ENCODE results near the gene ATP1B3. TPM values are rescaled to one million over a fixed set of nuclear protein-coding genes. Genes with fewer than 3 reads are reported as not detected.

The ATP1B3 gene
- total and polyA plus RNA-seq, 10 of the 15 experiments (the other 5 are each of a cell fraction or from before 2014, with no cell fraction given), result 41.4 to 200 (median 94.0) TPM

DNA sequence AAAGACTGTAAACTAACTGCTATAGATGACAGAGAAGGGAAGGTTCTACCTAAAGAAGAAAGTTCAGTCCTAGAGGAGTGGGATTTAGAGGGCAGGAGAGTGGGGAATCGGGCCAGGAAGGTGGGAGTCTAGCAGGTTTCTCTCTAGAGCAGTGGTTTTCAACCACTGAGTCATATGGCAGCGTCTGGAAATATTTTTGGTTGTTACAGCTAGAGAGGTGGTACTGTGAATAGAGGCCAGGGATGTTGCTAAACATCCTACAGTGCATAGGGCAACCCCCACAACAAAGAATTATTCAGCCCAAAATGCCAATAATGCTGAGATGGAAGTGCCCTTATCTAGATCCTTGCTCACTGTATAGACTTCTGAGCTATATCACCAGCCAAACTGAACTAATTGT is 28.7 kb downstream of the ATP1B3 start:
- in situ Hi-C loops (cut with MboI), result no loop called here
- peaks cover 12% of the 10 kb centered on the region for H3K79me2 ChIP-seq (ENCODE audit: control insufficient read depth, insufficient read depth, low read length)

More for the DNA sequence above, 28.7 kb downstream of the ATP1B3 start:
- POLR2A ChIA-PET, result interaction anchor here (1.2 kb wide), 1 partner anchor 8 kb away, joined by 3 read pairs; no protein-coding TSS in a partner anchor
- no peaks in the 10 kb centered on the region for H3K4me1 ChIP-seq (ENCODE audit: control insufficient read depth, insufficient read depth, low read length)
- FAIRE-seq (no peak), DNase-seq (ENCODE audit: low read depth, low spot score) (no peak), ATAC-seq (no peak)
- H3K9ac ChIP-seq (ENCODE audit: control insufficient read depth, insufficient read depth, low read length), result no peak overlapping the region
- no peaks in the 10 kb centered on the region for H3K27me3 ChIP-seq (replicated peaks in 1 of 2; ENCODE audit: control insufficient read depth in 2 of 2, insufficient read depth in 2 of 2, low read length in 1 of 2)
- H3K27ac ChIP-seq (ENCODE audit: control insufficient read depth, insufficient read depth), result no peak overlapping the region
- CTCF ChIA-PET, result interaction anchor here (0.7 to 1.0 kb wide), 3 partner anchors 9 to 19 kb away, joined by 3 to 4 read pairs (median 4); no protein-coding TSS in a partner anchor
- SMC1A ChIA-PET (ENCODE audit: uncharacterized antibody, unreplicated experiment), result no interaction called here
- H3K36me3 ChIP-seq (ENCODE audit: control insufficient read depth in 2 of 2, insufficient read depth in 2 of 2, low read length in 1 of 2), result peaks cover 6 to 16% of the 10 kb centered on the region in 2 experiments
- no peak overlapping the region for H3K4me3 ChIP-seq
- TF ChIP-seq ZNF217 (IDR thresholded peaks at IDR 0.05) (no peak), ZBED1 (IDR thresholded peaks at IDR 0.05; ENCODE audit: borderline replicate concordance) (no peak), CEBPZ (IDR thresholded peaks at IDR 0.05; ENCODE audit: low read depth, low read length) (no peak), ZZZ3 (IDR thresholded peaks at IDR 0.05; ENCODE audit: control insufficient read depth, insufficient read length, low read depth) (no peak), PKNOX1 (IDR thresholded peaks at IDR 0.05) (no peak), ZBTB40 (IDR thresholded peaks at IDR 0.05; ENCODE audit: borderline replicate concordance) (no peak), ESRRA (IDR thresholded peaks at IDR 0.05; ENCODE audit: low read length) (no peak), FOXM1 (IDR thresholded peaks at IDR 0.05; ENCODE audit: low read depth, low read length) (no peak)
- TF ChIP-seq, protein P1, sequence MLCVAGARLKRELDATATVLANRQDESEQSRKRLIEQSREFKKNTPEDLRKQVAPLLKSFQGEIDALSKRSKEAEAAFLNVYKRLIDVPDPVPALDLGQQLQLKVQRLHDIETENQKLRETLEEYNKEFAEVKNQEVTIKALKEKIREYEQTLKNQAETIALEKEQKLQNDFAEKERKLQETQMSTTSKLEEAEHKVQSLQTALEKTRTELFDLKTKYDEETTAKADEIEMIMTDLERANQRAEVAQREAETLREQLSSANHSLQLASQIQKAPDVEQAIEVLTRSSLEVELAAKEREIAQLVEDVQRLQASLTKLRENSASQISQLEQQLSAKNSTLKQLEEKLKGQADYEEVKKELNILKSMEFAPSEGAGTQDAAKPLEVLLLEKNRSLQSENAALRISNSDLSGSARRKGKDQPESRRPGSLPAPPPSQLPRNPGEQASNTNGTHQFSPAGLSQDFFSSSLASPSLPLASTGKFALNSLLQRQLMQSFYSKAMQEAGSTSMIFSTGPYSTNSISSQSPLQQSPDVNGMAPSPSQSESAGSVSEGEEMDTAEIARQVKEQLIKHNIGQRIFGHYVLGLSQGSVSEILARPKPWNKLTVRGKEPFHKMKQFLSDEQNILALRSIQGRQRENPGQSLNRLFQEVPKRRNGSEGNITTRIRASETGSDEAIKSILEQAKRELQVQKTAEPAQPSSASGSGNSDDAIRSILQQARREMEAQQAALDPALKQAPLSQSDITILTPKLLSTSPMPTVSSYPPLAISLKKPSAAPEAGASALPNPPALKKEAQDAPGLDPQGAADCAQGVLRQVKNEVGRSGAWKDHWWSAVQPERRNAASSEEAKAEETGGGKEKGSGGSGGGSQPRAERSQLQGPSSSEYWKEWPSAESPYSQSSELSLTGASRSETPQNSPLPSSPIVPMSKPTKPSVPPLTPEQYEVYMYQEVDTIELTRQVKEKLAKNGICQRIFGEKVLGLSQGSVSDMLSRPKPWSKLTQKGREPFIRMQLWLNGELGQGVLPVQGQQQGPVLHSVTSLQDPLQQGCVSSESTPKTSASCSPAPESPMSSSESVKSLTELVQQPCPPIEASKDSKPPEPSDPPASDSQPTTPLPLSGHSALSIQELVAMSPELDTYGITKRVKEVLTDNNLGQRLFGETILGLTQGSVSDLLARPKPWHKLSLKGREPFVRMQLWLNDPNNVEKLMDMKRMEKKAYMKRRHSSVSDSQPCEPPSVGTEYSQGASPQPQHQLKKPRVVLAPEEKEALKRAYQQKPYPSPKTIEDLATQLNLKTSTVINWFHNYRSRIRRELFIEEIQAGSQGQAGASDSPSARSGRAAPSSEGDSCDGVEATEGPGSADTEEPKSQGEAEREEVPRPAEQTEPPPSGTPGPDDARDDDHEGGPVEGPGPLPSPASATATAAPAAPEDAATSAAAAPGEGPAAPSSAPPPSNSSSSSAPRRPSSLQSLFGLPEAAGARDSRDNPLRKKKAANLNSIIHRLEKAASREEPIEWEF (IDR thresholded peaks at IDR 0.05; ENCODE audit: insufficient replicate concordance, low read depth, low read length), result no peak
- peaks cover 5% of the 10 kb centered on the region; the same call in 2 of the 3 replicates for H3K9me3 ChIP-seq (replicated peaks; ENCODE audit: control insufficient read depth, insufficient read depth, low read length)
- no peaks in the 10 kb centered on the region for H4K20me1 ChIP-seq (ENCODE audit: control insufficient read depth, insufficient read depth)
- RAD21 ChIA-PET (ENCODE audit: unreplicated experiment), result no interaction called here
- H2AFZ ChIP-seq (ENCODE audit: control insufficient read depth, low read depth, low read length), result no peak overlapping the region
- WGBS (ENCODE audit: insufficient coverage, insufficient replicate concordance, low lambda C conversion rate, missing lambda C conversion rate), result 63% methylated on average over 2 of the region's 2 CpGs
- intact Hi-C loops (cut with micrococcal nuclease; ENCODE audit: unreplicated experiment), result no loop called here
- H3K4me2 ChIP-seq (ENCODE audit: control insufficient read depth, insufficient read depth), result no peak overlapping the region
- no TSS peak for BruUV-seq (replicated peaks)

Measured in GM12878 (cell line).